RWPE2 (cell line): Measurements from ENCODE around the gene BHLHE23.

Source experiments
- ATAC-seq: fragments of 200-7000 bp; cut with Tn5 transposase; 3 replicates; pipeline ENCODE4 v1.9.1; 2021; ENCODE audit warnings: low read depth
- DNase-seq: peaks from one replicate; pipeline ENCODE4 v3.0.0-alpha.2; 2020; ENCODE audit warnings: low spot score
- H3K27ac ChIP-seq: fragments of 450-650 bp; 2 replicates; pipeline ENCODE4 v1.5.1; 2017; ENCODE audit warnings: mild to moderate bottlenecking; ENCODE audit not compliant: poor library complexity, severe bottlenecking
- H3K27me3 ChIP-seq: fragments of 250-450 bp; sonication (Bioruptor Pico); 2 replicates; pipeline ENCODE4 v1.5.1; 2021; ENCODE audit warnings: mild to moderate bottlenecking, moderate library complexity; ENCODE audit not compliant: insufficient read depth, poor library complexity, severe bottlenecking
- H3K36me3 ChIP-seq: fragments of 250-450 bp; sonication (Bioruptor Pico); 2 replicates; pipeline ENCODE4 v1.5.1; 2020; ENCODE audit warnings: low read depth, mild to moderate bottlenecking, moderate library complexity
- H3K4me1 ChIP-seq: fragments of 250-450 bp; sonication (Bioruptor Pico); 2 replicates; pipeline ENCODE4 v1.5.1; 2021; ENCODE audit warnings: mild to moderate bottlenecking, moderate library complexity; ENCODE audit not compliant: insufficient read depth, poor library complexity, severe bottlenecking
- H3K4me3 ChIP-seq: fragments of 250-450 bp; sonication (Bioruptor Pico); 2 replicates; pipeline ENCODE4 v1.5.1; 2021; ENCODE audit warnings: mild to moderate bottlenecking, moderate library complexity; ENCODE audit not compliant: severe bottlenecking
- H3K9me3 ChIP-seq: fragments of 250-450 bp; sonication (Bioruptor Pico); 2 replicates; pipeline ENCODE4 v1.5.1; 2021; ENCODE audit warnings: mild to moderate bottlenecking, moderate library complexity; ENCODE audit not compliant: severe bottlenecking
- TF ChIP-seq, protein P1 (sequence below): fragments of 450-650 bp; IDR thresholded peaks from one replicate; pipeline ENCODE4 v1.5.1; 2017; ENCODE audit warnings: mild to moderate bottlenecking, moderate library complexity; ENCODE audit not compliant: poor library complexity, severe bottlenecking

BHLHE23 gene

DNA sequence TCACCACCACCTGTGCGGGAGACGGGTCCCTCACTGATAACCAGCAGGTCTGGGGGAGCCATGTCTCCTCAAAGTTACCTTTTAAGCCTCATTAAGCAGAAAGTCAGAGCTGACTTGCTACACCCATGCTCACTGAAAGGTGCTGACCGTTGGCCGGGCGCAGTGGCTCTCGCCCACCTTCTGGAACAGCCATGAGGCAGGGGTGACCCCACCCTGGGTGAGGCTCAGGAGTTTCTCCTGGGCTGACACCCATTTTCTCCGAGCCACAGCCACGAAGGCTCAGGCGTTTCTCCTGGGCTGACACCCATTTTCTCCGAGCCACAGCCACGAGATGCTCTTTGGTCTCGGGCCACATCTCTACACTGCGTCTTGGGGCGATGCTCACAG, 10.2 kb downstream of the BHLHE23 start:
- no peak overlapping the region for H3K27ac ChIP-seq
- H3K9me3 ChIP-seq, result no peaks in the 10 kb centered on the region
- H3K27me3 ChIP-seq, result peaks cover 90% of the 10 kb centered on the region
- no peak for DNase-seq
- H3K4me3 ChIP-seq, result no peak overlapping the region
- TF ChIP-seq, protein P1, sequence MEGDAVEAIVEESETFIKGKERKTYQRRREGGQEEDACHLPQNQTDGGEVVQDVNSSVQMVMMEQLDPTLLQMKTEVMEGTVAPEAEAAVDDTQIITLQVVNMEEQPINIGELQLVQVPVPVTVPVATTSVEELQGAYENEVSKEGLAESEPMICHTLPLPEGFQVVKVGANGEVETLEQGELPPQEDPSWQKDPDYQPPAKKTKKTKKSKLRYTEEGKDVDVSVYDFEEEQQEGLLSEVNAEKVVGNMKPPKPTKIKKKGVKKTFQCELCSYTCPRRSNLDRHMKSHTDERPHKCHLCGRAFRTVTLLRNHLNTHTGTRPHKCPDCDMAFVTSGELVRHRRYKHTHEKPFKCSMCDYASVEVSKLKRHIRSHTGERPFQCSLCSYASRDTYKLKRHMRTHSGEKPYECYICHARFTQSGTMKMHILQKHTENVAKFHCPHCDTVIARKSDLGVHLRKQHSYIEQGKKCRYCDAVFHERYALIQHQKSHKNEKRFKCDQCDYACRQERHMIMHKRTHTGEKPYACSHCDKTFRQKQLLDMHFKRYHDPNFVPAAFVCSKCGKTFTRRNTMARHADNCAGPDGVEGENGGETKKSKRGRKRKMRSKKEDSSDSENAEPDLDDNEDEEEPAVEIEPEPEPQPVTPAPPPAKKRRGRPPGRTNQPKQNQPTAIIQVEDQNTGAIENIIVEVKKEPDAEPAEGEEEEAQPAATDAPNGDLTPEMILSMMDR, result no peak
- H3K4me1 ChIP-seq, result no peaks in the 10 kb centered on the region
- no peak for ATAC-seq
- no peaks in the 10 kb centered on the region for H3K36me3 ChIP-seq

DNA sequence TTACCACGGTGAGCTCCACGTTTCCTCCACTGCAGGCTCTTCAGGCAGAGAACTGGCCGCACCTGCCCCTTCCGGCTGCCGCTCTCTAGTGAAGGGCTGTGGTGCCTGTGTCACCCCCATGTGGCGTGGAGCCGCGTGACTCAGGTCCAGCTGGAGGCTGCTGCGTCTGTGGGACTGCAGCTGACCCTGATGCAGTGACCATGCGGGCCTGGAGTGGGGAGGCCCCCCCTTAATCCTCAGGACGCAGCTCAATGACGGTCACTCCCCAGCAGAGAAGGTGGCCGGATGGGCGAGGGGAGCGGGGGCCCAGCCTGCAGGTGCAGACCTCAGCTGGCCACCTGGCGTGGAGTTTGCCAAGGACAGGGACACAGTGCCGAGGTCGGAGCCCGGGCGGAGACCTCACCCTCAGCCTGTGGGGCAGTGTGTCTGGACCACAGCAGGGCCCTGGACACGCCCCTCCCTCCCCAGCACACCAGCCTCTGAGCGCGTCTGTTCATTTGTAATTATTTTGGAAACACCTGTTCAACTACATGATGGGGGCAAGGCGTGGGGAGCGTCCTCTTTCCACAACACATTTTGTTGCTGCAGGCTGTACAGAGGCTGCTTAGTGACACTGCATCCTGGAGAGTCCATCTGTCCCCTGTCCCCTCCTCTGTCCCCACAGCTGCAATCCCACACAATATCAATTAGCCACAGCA, 10.7 kb downstream of the BHLHE23 start:
- no peak overlapping the region for H3K27ac ChIP-seq
- TF ChIP-seq, protein P1, result no peak
- ATAC-seq (no peak), DNase-seq (no peak)
- H3K4me3 ChIP-seq, result no peak overlapping the region
- H3K9me3 ChIP-seq, result no peaks in the 10 kb centered on the region
- peaks cover 90% of the 10 kb centered on the region for H3K27me3 ChIP-seq
- H3K36me3 ChIP-seq, result no peaks in the 10 kb centered on the region
- no peaks in the 10 kb centered on the region for H3K4me1 ChIP-seq

DNA sequence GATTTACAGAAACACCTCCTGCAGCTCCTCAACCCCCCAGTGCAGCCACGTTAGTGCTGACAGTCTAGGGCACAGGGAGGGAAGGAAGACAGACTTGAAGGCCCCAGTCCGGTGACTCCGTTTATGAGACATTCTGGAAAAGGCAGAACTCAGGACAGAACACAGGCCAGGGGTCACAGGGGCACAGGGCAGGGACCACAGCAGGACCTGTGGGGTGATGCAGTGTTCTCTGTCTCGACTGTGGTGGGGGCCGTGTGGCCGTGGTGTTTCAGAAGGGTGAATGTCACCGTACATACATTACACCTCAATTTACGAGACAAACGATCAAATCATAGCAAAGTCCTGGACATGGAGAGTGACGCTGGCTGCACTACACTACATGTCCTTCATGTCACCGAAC, 11.3 kb downstream of the BHLHE23 start:
- no peak for ATAC-seq

DNA sequence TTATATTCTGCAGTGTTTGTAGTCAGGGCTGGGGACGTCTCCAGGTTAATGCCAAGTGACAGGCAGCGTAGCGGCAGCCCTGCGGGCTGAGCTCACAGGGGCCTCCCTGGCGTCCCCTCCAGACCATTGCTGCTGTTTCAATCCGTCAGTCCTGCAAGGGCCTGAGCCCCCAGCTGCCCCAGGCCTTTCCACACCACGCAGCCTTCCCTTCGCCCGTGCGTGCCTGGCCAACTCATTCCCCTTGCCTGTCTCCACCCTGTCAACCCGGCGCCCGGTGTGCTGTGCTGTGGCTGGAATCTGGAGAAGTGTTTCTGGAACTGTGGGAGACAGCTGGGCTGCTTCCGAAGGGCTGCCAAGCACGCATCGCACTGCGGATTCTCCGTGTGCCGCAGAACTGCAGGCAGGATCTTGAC, 11.9 kb downstream of the BHLHE23 start:
- no peak overlapping the region for H3K27ac ChIP-seq
- H3K9me3 ChIP-seq, result no peaks in the 10 kb centered on the region
- peaks cover 88% of the 10 kb centered on the region for H3K27me3 ChIP-seq
- TF ChIP-seq, protein P1, result no peak
- no peak overlapping the region for H3K4me3 ChIP-seq
- ATAC-seq (no peak), DNase-seq (no peak)
- H3K36me3 ChIP-seq, result no peaks in the 10 kb centered on the region
- no peaks in the 10 kb centered on the region for H3K4me1 ChIP-seq

More for the DNA sequence above, 11.3 kb downstream of the BHLHE23 start:
- no peaks in the 10 kb centered on the region for H3K9me3 ChIP-seq
- H3K4me3 ChIP-seq, result no peak overlapping the region
- no peak overlapping the region for H3K27ac ChIP-seq
- no peak for DNase-seq
- no peaks in the 10 kb centered on the region for H3K4me1 ChIP-seq
- H3K27me3 ChIP-seq, result peaks cover 90% of the 10 kb centered on the region
- H3K36me3 ChIP-seq, result no peaks in the 10 kb centered on the region
- TF ChIP-seq, protein P1, result no peak

DNA sequence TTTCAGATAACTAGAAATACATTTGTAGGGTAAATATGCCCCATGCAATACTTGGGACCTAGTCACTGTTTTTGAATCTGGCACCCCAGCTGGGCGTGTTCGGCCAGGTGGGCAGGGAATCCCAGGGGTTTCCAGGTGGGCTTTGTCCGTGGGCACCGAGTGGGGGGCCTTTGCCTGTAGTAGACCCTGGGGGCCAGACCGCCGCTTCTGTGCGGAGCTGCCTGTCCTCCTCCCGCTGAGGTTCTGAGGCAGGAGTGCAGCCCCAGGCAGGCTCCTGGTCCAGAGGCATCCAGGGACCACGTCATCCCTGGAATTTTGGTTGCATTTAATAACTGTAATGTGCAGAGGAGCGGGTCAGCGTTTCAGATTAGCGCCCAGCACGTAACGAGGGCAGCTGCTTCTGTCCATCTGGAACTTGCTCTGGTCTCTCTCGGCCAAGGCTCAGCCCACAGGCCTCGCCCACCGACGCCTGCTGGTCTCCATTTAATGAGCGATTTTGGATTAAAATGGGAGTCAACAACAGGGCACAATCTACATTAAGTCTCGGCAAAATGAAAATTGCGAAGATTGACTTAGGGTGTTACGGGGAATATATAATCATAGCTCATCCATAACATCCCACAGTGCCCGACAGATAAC, 12.8 kb downstream of the BHLHE23 start:
- Histone ChIP-seq H3K27ac (no peak overlapping the region), H3K27me3 (peaks cover 84% of the 10 kb centered on the region), H3K36me3 (no peaks in the 10 kb centered on the region), H3K4me3 (no peak overlapping the region), H3K9me3 (no peaks in the 10 kb centered on the region), H3K4me1 (no peaks in the 10 kb centered on the region)
- DNase-seq, result no peak
- no peak for ATAC-seq
- TF ChIP-seq, protein P1, result no peak
